Vagina (tissue), 2 donors: ENCODE measurements around the gene FCRL6. TPM values are rescaled to one million over a fixed set of nuclear protein-coding genes. Genes with fewer than 3 reads are reported as not detected.

ENCODE experiments used
- DNase-seq, 2 donors: peaks; one replicate each; pipeline ENCODE4 v3.0.0-alpha.2; 2017; ENCODE audit errors: extremely low spot score in 2 of 2
- H3K27ac ChIP-seq: fragments of 200-600 bp; sonication (generic); one replicate; pipeline ENCODE4 v1.5.1; 2019
- H3K27me3 ChIP-seq: fragments of 200-600 bp; sonication (generic); one replicate; pipeline ENCODE4 v1.5.1; 2019
- H3K36me3 ChIP-seq, 2 donors: fragments of 200-600 bp; sonication (generic); one replicate each; pipeline ENCODE4 v1.5.1; 2017 to 2019
- H3K4me1 ChIP-seq: fragments of 200-600 bp; sonication (generic); one replicate; pipeline ENCODE4 v1.5.1; 2019
- H3K4me3 ChIP-seq, 2 donors: fragments of 200-600 bp; sonication (generic); 1 replicate in 1 of 2; 2 replicates in 1 of 2; pipeline ENCODE4 v1.5.1; 2016 to 2019
- H3K9me3 ChIP-seq: fragments of 200-600 bp; sonication (generic); one replicate; pipeline ENCODE4 v1.5.1; 2019
- CTCF ChIP-seq, 3 experiments: fragments of 450-650 bp in 2 of 3; fragments of 200-600 bp in 1 of 3; sonication (generic) in 1 of 3; IDR thresholded peaks; one replicate each; pipeline ENCODE4 v1.5.1; 2017 to 2019; ENCODE audit warnings: antibody characterized with exemption in 3 of 3, mild to moderate bottlenecking in 2 of 3, moderate library complexity in 2 of 3
- POLR2A ChIP-seq, 2 donors: fragments of 450-650 bp; IDR thresholded peaks; one replicate each; pipeline ENCODE4 v1.6.1; 2017; ENCODE audit warnings: antibody characterized with exemption in 2 of 2, mild to moderate bottlenecking in 2 of 2, moderate library complexity in 2 of 2
- POLR2AphosphoS5 ChIP-seq, 2 donors: sonication (generic); formaldehyde crosslinking; IDR thresholded peaks; one replicate each; pipeline ENCODE4 v1.9.0; 2017; ENCODE audit warnings: antibody characterized with exemption in 2 of 2, mild to moderate bottlenecking in 2 of 2, low read depth in 1 of 2; ENCODE audit not compliant: insufficient read depth in 1 of 2
- intact Hi-C: fragments of 100-400 bp; cut with DNase I; formaldehyde crosslinking; loops from one replicate; pipeline ENCODE4 v1.15.1; 2023
- total RNA-seq: library from RNA; depleted of rRNA; stranded (reverse); fragments of >200 nt; gene quantifications from one replicate; pipeline ENCODE4 v1.2.3, GENCODE V29; 2016

FCRL6 gene
- total RNA-seq, 1 donor from 2014 or later = not detected

- no peak for TF ChIP-seq CTCF (IDR thresholded peaks at IDR 0.05)
- no peak for TF ChIP-seq POLR2AphosphoS5 (IDR thresholded peaks at IDR 0.05; ENCODE audit: insufficient read depth in 1 of 2, low read depth in 1 of 2)
- TF ChIP-seq POLR2A (IDR thresholded peaks at IDR 0.05) = no peak
- Histone ChIP-seq H3K9me3 (no peaks in the 10 kb centered on the region), H3K4me1 (no peaks in the 10 kb centered on the region), H3K36me3 (no peaks in the 10 kb centered on the region), H3K4me3 (no peak overlapping the region), H3K27ac (no peak overlapping the region), H3K27me3 (no peaks in the 10 kb centered on the region)
- no peak for DNase-seq
- intact Hi-C loops = no loop called here
These were observed 2.0 kb downstream of the FCRL6 start for GRCh38 chr1:159803956-159804689.

- Histone ChIP-seq H3K4me3 (no peak overlapping the region), H3K9me3 (no peaks in the 10 kb centered on the region), H3K4me1 (no peaks in the 10 kb centered on the region), H3K36me3 (no peaks in the 10 kb centered on the region), H3K27ac (no peak overlapping the region), H3K27me3 (no peaks in the 10 kb centered on the region)
- DNase-seq = no peak
- TF ChIP-seq CTCF (IDR thresholded peaks at IDR 0.05) = no peak
- no peak for TF ChIP-seq POLR2A (IDR thresholded peaks at IDR 0.05)
- TF ChIP-seq POLR2AphosphoS5 (IDR thresholded peaks at IDR 0.05; ENCODE audit: insufficient read depth in 1 of 2, low read depth in 1 of 2) = no peak
- intact Hi-C loops = no loop called here
These were observed 2.8 kb downstream of the FCRL6 start for GRCh38 chr1:159804924-159805323.

- H3K9me3 ChIP-seq = no peaks in the 10 kb centered on the region
- no peaks in the 10 kb centered on the region for H3K4me1 ChIP-seq
- TF ChIP-seq POLR2A (IDR thresholded peaks at IDR 0.05) (no peak), POLR2AphosphoS5 (IDR thresholded peaks at IDR 0.05; ENCODE audit: insufficient read depth in 1 of 2, low read depth in 1 of 2) (no peak), CTCF (IDR thresholded peaks at IDR 0.05) (no peak)
- H3K36me3 ChIP-seq = no peaks in the 10 kb centered on the region
- no peak overlapping the region for H3K4me3 ChIP-seq
- no peaks in the 10 kb centered on the region for H3K27me3 ChIP-seq
- intact Hi-C loops = no loop called here
- no peak overlapping the region for H3K27ac ChIP-seq
- DNase-seq = no peak
These were observed 13.8 kb downstream of the FCRL6 start for GRCh38 chr1:159815926-159816325.

GRCh38 chr1:159817276-159818041 is 15.3 kb downstream of the FCRL6 start:
- TF ChIP-seq POLR2A (IDR thresholded peaks at IDR 0.05) (no peak), CTCF (IDR thresholded peaks at IDR 0.05) (no peak), POLR2AphosphoS5 (IDR thresholded peaks at IDR 0.05; ENCODE audit: insufficient read depth in 1 of 2, low read depth in 1 of 2) (peak in 1 of 2 donors; percentile 41)
- Histone ChIP-seq H3K36me3 (no peaks in the 10 kb centered on the region), H3K27me3 (no peaks in the 10 kb centered on the region), H3K27ac (no peak overlapping the region), H3K4me3 (no peak overlapping the region), H3K4me1 (no peaks in the 10 kb centered on the region), H3K9me3 (no peaks in the 10 kb centered on the region)
- intact Hi-C loops = no loop called here
- no peak for DNase-seq
